Activated naive CD4-positive, alpha-beta T cell treated with anti-CD3 and anti-CD28 coated beads, Interleukin-2, amount 50 U/mL, for 16 hours (primary cell): ENCODE data around the gene PEX3.
A peak's percentile ranks its signal among the peaks of the same experiment; 100 is the strongest.
"Not testable (repeated sequence)": the region's sequence is repeated elsewhere in the genome, so short reads cannot be mapped to it uniquely, and the experiment has no call there.

Experiments
- DNase-seq: peaks from one replicate; pipeline ENCODE4 v3.0.0-alpha.2; 2020

Gene PEX3

GRCh38 chr6:143449082-143449713 lies 1.4 kb upstream of the PEX3 start:
- DNase-seq: no peak

GRCh38 chr6:143449714-143450452 lies 722 bp upstream of the PEX3 start:
- peak; percentile 13 for DNase-seq

- no peak for DNase-seq
Observed at GRCh38 chr6:143451531-143451930, 926 bp downstream of the PEX3 start.

GRCh38 chr6:143457563-143458359 lies 7.2 kb downstream of the PEX3 start:
- no peak for DNase-seq

- no peak for DNase-seq
Observed at GRCh38 chr6:143465546-143465945, 14.9 kb downstream of the PEX3 start.

GRCh38 chr6:143468026-143468425 lies 17.4 kb downstream of the PEX3 start:
- no peak for DNase-seq

- DNase-seq: not testable (repeated sequence)
Observed at GRCh38 chr6:143468823-143469222, 18.2 kb downstream of the PEX3 start.

GRCh38 chr6:143471822-143472221 lies 21.2 kb downstream of the PEX3 start:
- no peak for DNase-seq

- no peak for DNase-seq
Observed at GRCh38 chr6:143476545-143476944, 25.9 kb downstream of the PEX3 start.

- no peak for DNase-seq
Observed at GRCh38 chr6:143478479-143479062, 28.0 kb downstream of the PEX3 start.

GRCh38 chr6:143482593-143482992 lies 32.0 kb downstream of the PEX3 start:
- DNase-seq: no peak

GRCh38 chr6:143485967-143486366 lies 35.4 kb downstream of the PEX3 start:
- DNase-seq: no peak

- DNase-seq: no peak
Observed at GRCh38 chr6:143486752-143487151, 36.1 kb downstream of the PEX3 start.

GRCh38 chr6:143490244-143490643 lies 39.6 kb downstream of the PEX3 start:
- no peak for DNase-seq

GRCh38 chr6:143490775-143491174 lies 40.2 kb downstream of the PEX3 start:
- DNase-seq: no peak

GRCh38 chr6:143496974-143497373 lies 46.4 kb downstream of the PEX3 start:
- no peak for DNase-seq

- no peak for DNase-seq
Observed at GRCh38 chr6:143498428-143498827, 47.8 kb downstream of the PEX3 start.

GRCh38 chr6:143501851-143502250 lies 51.2 kb downstream of the PEX3 start:
- no peak for DNase-seq

- no peak for DNase-seq
Observed at GRCh38 chr6:143504369-143504768, 53.8 kb downstream of the PEX3 start.

- DNase-seq: no peak
Observed at GRCh38 chr6:143505111-143505510, 54.5 kb downstream of the PEX3 start.

GRCh38 chr6:143505537-143505936 lies 54.9 kb downstream of the PEX3 start:
- DNase-seq: no peak

GRCh38 chr6:143506199-143506598 lies 55.6 kb downstream of the PEX3 start:
- DNase-seq: no peak

GRCh38 chr6:143506620-143507019 lies 56.0 kb downstream of the PEX3 start:
- no peak for DNase-seq
